ENCODE data around the gene NUP188. TPM values are rescaled to one million over a fixed set of nuclear protein-coding genes. Genes with fewer than 3 reads are reported as not detected.

NUP188 gene
- total RNA-seq, 1 experiment from 2014 or later, result 77.6 TPM

DNA sequence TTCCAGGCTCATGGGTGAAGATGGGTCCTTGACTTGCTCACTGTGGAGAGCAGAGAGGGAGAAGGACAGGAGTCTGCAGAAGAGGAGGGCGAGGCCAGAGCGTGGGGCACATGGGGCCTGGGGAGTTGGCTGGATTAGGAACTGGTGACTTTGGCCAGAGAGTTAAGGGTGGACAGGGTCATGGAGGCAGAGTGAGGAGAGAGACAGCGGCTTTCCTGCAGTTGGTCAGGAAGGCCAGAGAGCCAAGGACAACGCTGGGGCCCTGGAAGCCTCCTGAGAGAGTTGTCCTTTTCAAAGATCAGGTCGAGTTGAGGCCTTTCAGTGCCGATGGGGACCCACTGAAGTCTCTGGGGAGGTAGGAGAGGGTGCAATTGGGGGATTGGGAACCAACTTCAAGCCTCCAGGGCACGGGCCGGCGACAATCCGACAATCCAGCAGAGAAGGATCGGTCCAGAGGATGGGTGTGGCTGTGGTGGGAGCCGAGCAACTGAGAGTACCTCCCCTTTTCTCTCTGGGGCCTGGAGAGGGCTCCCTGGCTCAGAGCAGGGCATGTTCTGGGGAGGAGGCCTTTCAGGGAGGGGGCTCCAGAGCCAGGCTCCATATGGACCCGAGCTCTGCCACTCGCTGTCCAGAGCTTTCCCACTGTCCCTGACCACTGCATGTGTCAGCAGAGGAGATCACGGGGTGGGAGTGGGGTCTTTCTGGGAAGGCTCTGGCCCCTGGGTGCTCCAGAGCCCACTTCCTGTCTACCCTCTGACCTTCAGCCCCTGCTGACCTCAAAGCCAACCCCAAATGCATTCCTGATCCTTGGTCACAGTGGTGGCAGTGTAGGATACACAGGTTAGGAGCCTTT is 34.2 kb upstream of the NUP188 start:
- DNase-seq (ENCODE audit: low read depth), result no peak

DNA sequence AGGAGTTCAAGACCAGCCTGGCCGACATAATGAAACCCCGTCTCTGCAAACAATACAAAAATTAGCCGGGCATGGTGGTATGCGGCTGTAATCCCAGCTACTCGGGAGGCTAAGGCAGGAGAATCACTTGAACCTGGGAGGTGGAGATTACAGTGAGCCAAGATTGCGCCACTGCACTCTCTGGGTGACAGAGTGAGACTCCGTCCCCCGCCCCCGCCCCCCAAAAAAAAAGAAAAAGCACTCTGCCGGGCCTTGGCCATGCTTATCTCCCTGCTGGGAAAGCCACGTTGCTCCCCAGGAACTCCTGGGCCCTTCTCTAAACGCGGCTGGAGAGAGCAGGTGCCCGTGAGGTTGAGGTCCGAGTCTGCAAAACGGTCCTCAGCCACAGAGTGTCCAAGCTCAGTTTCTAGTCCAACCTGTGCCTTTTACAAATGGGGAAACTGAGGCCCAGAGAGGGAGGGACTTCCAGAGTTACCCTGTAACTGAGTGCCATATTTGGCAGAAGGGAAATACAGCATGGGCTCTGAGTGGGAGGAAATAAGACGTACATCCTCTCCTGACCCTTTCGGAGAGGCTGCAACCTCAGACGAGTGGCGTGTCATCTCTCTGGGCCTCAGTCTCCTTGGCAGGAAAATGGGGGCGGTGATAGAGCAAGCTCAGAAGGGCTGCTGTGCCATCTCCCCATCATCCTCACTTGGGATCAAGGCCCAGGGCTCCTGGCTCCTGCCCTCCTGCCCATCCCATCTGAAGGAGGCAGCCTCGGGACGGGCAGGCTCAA is 33.3 kb upstream of the NUP188 start:
- no peak for DNase-seq (ENCODE audit: low read depth)

DNA sequence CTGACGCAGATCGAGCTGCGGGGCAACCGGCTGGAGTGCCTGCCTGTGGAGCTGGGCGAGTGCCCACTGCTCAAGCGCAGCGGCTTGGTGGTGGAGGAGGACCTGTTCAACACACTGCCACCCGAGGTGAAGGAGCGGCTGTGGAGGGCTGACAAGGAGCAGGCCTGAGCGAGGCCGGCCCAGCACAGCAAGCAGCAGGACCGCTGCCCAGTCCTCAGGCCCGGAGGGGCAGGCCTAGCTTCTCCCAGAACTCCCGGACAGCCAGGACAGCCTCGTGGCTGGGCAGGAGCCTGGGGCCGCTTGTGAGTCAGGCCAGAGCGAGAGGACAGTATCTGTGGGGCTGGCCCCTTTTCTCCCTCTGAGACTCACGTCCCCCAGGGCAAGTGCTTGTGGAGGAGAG is 31.3 kb upstream of the NUP188 start:
- DNase-seq (ENCODE audit: low read depth), result peak; percentile 63

DNA sequence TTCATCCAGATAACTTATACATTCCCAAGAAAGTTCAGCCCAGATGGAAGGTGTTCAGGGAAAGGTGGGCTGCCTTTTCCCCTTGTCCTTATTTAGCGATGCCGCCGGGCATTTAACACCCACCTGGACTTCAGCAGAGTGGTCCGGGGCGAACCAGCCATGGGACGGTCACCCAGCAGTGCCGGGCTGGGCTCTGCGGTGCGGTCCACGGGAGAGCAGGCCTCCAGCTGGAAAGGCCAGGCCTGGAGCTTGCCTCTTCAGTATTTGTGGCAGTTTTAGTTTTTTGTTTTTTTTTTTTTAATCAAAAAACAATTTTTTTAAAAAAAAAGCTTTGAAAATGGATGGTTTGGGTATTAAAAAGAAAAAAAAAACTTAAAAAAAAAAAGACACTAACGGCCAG is 30.8 kb upstream of the NUP188 start:
- no peak for DNase-seq (ENCODE audit: low read depth)

DNA sequence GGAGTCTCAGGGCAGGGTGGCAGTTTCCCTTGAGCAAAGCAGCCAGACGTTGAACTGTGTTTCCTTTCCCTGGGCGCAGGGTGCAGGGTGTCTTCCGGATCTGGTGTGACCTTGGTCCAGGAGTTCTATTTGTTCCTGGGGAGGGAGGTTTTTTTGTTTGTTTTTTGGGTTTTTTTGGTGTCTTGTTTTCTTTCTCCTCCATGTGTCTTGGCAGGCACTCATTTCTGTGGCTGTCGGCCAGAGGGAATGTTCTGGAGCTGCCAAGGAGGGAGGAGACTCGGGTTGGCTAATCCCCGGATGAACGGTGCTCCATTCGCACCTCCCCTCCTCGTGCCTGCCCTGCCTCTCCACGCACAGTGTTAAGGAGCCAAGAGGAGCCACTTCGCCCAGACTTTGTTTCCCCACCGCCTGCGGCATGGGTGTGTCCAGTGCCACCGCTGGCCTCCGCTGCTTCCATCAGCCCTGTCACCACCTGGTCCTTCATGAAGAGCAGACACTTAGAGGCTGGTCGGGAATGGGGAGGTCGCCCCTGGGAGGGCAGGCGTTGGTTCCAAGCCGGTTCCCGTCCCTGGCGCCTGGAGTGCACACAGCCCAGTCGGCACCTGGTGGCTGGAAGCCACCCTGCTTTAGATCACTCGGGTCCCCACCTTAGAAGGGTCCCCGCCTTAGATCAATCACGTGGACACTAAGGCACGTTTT is 30.2 kb upstream of the NUP188 start:
- DNase-seq (ENCODE audit: low read depth), result peak; percentile 22

DNA sequence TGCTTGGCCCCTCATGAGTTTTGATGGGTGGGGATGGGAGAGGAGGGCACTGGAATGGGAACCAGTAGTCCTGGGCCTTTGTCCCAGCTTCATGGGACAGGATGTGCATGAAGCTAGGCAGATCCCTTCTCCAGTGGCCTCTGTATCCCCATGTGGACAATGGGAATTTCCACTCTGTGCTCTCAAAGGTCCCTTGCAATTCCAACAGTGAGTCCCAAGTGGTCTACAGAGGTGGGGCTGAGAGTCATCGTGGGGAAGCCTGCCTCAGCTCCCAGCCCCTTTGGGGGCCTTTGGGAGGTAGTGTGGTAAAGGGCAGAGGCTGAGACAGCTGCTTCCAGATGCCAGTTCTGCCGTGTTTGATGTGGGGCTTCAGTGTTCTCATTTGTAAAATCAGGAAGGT is 28.6 kb upstream of the NUP188 start:
- DNase-seq (ENCODE audit: low read depth), result no peak

DNA sequence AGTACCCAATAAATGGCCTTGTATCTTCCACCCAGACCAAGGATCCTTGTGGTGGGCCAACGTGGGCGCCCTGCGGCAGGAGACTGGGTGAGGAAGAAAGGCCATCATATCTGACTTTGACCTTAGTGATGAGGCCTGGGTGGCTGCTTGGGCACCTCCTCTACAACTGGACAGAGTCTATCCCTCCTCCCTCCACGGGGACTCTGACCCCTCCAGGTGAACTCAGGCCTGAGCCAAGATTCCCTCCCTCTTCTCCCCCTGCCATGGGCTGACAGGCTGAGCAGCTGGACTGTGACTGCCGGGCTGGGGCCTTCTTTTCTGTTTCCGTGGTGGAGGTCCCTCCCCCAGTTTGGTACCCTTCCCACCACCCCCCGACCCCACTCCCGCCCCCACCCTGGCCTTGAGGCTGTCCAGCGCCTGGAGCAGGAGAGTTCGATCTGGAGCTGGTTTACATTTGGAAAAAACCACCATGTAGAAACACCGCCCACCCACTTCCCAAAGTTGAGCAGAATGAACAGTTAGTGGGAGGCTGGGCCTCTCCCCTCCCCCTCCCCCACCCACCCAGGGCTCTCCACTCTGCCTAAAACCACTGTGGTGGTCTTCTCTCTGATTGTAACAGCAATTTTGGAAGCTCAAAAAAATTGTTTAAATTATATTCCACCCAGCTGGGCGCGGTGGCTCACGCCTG is 28.0 kb upstream of the NUP188 start:
- DNase-seq (ENCODE audit: low read depth), result no peak

DNA sequence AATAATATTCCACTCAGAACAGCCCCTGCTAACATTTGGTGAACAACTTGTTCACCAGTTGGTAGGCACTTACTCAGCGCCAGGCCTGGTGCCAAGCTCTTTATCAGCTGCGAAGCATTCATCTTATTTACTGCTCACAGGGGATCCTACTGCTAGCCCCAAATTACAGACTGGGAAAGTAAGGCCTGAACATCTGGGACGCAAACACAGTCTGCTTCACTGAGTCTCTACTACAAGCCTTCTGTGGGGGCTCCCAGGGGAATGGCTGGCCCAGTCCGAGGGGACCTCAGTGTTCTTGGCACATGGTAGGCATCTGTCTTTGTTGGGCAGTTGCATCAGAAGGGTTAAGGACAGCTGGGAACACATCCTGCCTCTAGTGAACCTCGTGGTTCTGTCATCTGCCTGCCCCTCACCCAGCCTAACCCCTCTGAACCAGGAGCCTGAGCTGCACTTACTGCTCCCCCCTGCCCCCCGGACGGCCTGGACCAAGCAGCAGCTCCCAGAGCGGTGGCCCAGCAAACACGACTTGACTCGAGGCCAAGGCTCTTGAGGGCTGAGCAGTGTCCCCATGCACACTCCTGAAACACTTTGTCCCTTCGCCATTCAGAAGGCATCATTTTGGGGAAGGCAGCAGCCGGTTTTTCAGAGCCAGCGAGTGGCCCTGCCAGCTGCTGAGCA is 27.0 kb upstream of the NUP188 start, which contains the start of gene PHYHD1:
Gene PHYHD1, plus strand, starts transcription at position 602 of the 678 bp plus-strand sequence. CDS start 1,342 bp downstream, outside the sequence.
- DNase-seq (ENCODE audit: low read depth), result peak; percentile 75

DNA sequence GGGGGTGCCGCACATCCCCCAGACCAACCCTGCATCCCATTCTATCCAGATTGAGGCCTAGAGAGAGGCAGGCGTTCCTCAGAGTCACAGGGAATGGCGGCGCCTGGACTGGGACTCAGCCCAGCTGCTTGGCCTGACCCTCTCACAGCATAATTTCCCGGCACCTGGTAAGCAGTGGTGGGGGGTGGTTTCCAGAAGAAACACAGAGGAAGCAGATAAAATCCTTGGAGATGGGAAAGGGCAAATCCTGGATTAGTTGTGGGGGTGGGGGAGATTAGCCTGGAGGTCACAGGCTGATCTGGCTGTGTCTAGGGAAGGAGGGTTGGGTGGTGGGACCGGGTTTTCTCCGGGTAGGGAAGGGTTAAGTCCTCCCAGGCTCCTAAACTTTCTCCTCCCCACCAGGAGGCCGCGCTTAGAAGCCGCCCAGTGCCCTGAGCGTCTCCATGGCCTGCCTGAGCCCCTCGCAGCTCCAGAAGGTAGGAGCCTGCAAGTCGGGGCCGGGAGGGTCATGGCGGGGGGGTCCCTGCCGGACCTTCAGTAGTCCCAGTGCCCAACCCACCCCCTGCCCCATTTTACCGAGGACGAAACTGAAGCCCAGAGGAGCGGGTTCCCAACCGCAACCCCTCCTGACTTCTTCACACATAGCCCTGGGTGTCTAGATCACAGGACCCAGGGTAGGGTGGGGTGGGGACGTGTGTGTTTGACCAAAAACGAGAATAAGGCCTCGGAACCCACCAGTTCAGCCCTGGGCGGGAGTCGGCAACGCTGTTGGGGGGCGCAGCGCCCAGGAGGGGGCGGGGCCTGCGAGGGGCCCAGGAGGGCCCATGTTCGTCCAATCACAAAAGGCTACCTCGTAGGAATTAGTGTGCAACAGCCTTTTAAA is 25.4 kb upstream of the NUP188 start:
- no peak for DNase-seq (ENCODE audit: low read depth)

DNA sequence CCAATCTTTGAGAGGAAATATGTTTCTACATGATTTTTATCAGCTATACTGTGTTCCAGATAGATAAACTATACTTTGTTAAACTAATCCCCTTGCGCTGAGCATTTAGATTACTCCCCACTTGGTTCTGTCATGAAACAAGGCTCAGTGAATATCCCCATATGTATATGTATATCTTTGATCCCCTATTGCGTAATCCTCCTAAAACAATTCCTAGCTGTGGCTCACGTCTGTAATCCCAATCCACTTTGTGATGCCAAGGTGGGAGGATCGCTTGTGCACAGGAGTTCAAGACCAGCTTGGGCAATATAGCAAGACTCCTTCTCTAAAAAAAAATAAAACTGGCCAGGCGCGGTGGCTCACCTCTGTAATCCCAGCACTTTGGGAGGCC is 24.0 kb upstream of the NUP188 start:
- no peak for DNase-seq (ENCODE audit: low read depth)

DNA sequence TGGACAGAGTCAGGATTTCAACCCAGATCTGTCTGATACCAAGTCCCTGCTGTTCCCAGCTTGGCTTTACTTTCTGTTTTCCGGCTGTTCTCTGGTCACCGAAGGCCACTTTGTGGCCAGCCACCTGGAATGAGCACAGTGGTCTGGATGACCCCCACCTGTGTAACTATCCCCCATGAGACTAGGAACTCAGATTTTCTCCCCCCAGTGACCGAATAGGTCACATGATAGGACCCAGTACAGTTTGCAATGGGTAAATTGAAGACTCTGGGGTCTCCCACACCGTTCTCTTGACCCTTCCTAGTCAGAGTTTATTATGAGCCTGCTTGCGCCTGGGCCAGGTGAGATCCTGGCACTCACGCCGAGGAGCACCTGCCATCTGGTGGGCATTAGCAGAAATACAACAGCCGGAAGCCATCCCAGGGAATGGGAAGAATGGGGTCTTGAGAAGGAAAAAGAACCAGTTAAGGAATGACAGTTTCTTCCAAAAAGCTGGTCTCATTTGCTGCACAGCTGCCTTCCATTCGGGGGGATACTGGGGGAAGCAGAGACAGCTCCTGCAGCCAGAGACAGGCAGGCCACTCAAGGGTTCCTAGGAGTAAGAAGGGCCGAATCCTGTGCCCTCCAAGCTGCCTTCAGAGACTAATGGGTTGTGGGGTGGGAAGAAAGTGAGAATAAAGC is 19.6 kb upstream of the NUP188 start:
- peak; percentile 60 for DNase-seq (ENCODE audit: low read depth)

DNA sequence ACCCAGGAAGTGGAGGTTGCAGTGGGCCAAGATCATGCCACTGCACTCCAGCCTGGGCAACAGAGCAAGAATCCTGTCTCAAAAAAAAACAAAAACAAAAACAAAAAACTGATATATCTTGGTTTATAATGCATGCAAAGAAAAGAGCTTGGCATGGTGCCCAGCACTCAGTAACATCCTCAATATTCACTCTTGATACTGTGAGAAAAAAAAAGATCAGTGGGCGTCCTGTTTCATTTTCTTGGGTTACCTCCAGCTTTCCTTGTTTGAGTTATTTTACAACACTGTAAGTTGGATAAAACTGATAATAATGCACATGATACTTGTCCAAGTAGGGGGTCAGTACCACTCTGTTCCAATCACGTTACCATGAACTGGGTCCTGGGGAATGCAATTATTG is 18.9 kb upstream of the NUP188 start:
- DNase-seq (ENCODE audit: low read depth), result no peak

DNA sequence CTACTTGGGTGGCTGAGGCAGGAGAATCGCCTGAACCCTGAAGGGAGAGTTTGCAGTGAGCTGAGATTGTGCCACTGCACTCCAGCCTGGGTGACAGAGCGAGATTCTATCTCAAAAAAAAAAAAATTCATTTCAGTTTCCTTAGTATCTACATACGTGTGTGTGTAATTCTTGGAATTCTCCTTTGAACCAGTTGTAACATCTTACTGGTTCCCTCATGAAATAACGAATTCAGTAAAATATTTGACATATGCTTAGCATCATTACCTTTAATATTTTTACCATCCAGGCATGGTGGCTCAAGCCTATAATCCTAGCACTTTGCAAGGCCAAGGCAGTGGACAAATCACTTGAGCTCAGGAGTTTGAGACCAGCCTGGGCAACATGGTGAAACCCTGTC is 17.9 kb upstream of the NUP188 start:
- no peak for DNase-seq (ENCODE audit: low read depth)

DNA sequence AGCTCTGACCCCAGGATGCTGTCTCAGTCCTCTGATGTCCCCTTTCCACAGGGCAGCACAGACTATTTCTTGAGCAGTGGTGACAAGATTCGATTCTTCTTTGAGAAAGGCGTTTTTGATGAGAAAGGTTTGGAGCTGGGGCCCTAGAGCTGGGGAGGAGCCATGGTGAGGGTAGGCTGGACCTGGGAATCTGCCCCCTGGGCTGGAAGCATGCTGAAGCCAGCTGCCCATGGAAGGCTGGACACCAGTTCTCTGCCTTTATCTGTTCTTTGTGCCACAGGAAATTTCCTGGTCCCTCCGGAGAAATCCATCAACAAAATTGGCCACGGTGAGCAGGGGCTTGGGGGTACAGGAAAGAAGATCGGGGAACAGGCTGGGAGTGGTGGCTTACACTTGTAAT is 13.8 kb upstream of the NUP188 start:
- no peak for DNase-seq (ENCODE audit: low read depth)

DNA sequence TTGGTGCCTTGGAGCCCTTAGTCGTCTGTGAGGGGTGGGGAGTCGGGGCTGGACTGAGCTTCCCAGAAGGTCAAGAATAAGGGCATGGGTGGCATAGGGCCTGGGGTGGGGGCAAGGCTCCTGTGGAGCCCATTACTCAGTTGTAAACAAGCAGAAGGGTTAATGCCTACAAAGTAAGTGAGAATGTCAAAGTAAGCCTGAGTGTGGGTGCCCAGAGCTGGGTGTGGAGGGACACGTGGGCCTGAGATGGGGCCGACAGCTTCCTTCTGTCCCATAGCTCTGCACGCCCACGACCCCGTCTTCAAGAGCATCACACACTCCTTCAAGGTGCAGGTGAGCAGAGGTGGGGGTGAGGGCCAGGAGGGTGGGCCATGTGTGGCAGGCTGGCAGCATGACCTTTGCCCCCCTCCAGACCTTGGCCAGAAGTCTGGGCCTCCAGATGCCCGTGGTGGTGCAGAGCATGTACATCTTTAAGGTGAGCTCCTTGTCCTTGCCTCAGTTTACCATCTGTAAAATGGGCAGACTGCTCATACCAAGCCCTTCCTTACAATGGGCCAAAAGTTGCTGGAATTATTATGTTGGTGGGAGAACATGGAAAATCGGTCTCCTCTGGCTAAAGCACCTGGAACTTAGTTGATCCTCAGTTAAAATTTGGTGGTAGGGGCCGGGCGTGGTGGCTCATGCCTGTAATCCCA is 11.2 kb upstream of the NUP188 start:
- DNase-seq (ENCODE audit: low read depth), result no peak

DNA sequence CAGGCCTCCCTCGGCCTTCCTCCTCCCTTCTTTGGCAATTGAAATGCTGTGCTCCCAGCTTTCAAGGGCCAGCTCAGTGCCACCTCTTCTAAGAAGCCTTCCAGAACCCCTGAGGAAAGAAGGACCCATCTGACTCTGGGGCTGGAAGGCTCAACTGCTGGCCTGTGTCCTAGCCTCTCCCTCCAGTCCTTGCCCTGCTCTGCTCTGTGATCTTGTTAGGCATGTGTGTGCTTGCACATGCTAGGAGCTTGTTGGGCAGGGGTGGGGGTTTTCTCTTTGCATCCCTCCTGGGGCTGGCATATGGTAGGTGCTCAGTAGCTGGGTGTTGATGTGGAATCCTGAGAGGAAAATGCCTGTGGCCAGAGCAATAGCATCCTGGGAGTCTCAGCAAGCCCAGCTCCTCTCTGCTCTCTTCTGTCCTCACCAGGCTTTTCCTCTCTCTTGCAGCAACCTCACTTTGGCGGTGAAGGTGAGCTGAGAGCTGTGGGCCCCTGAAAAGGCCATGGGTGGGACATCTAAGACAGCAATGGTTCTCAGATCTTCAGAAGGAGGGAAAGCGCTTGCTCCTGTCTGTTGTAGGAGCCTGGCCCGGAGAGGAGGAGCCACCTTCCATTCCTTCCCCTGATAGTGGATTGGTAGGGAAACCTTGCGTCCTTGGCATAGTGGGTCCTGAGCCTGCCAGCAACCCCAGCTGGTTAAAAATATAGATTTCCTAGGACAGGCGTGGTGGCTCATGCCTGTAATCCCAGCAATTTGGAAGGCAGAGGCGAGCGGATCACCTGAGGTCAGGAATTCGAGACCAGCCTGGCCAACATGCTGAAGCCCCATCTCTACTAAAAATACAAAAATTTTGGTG is 10.0 kb upstream of the NUP188 start:
- no peak for DNase-seq (ENCODE audit: low read depth)

DNA sequence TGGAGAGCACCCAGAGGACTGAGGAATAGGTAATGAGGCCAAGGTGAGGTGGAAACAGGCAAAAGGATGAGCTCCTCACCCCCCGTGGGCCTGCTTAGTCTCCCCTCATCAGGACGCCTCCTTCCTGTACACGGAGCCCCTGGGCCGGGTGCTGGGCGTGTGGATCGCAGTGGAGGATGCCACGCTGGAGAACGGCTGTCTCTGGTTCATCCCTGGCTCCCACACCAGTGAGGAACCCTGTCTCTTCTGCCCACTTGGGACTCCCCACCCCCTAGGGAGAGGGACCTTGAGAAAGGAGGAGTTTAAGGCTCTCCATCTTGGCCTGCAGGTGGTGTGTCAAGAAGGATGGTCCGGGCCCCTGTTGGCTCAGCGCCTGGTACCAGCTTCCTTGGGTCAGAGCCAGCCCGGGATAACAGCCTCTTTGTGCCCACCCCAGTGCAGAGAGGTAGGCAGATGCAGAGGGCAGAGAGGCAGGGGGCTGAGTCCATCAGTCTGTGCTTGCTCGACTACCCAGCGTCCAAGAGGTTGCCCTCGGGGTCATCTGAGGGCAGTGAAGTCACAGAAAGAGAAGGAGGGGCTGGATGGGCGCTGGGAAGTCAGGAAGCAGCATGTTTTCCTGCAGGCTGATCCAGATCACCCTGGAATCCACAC is 7.1 kb upstream of the NUP188 start:
- no peak for DNase-seq (ENCODE audit: low read depth)
